K562 (cell line): ENCODE measurements around the gene HDC. TPM values are rescaled to one million over a fixed set of nuclear protein-coding genes. Genes with fewer than 3 reads are reported as not detected.
A peak's percentile ranks its signal among the peaks of the same experiment; 100 is the strongest.

ENCODE experiments used
- ATAC-seq: fragments of 200-7000 bp; cut with Tn5 transposase; 3 replicates; pipeline ENCODE4 v1.9.1; 2020; ENCODE audit warnings: moderate library complexity
- BruUV-seq: library from RNA; stranded (reverse); fragments of 400-500 nt; replicated peaks from 2 replicates; lab custom pipeline; 2021; lab: Mats Ljungman, UMichigan
- CTCF ChIA-PET: fragments of 300-600 bp; formaldehyde crosslinking; extraction: SDS; loops from one replicate; lab custom pipeline; 2021; ENCODE audit warnings: low intra/inter-chr PET ratio; lab: Yijun Ruan, JAX
- POLR2A ChIA-PET: fragments of 300-600, 350-650 bp; sonication (Branson Sonifier 250); formaldehyde crosslinking; extraction: SDS; loops from one replicate; lab custom pipeline; 2021; ENCODE audit warnings: antibody characterized with exemption, inconsistent platforms; lab: Yijun Ruan, JAX
- DNase-seq, 4 experiments: peaks; one replicate each; pipeline versions ENCODE4 v3.0.0 to v3.0.0-alpha.2; 2011 to 2018; ENCODE audit warnings: low spot score in 3 of 4, mixed read lengths in 3 of 4; ENCODE audit errors: extremely low read depth in 1 of 4
- FAIRE-seq: peaks from 2 replicates; lab custom pipeline; 2011; peaks lifted over from hg19 to GRCh38; lab: Jason Lieb, UNC
- H2AFZ ChIP-seq: 2 replicates; pipeline ENCODE4 v1.6.0; 2011; ENCODE audit warnings: low read depth, low read length, control low read depth, inconsistent platforms
- H3K27ac ChIP-seq: fragments of 200-600 bp; 3 replicates; pipeline ENCODE4 v1.8.0; 2011; ENCODE audit warnings: low read depth, mild to moderate bottlenecking, control low read depth, inconsistent platforms, low read length, moderate library complexity, mixed read lengths; ENCODE audit errors: extremely low read depth
- H3K27me3 ChIP-seq, 2 experiments: fragments of 300-600 bp in 1 of 2; 2 replicates in 1 of 2; 3 replicates in 1 of 2; pipeline versions ENCODE4 v1.6.0 to v1.8.0; 2011; ENCODE audit warnings: inconsistent platforms in 2 of 2, low read length in 2 of 2, mild to moderate bottlenecking in 1 of 2, mixed read lengths in 1 of 2, moderate library complexity in 1 of 2; ENCODE audit not compliant: control insufficient read depth in 2 of 2, insufficient read depth in 2 of 2
- H3K36me3 ChIP-seq: fragments of 300-600 bp; 3 replicates; pipeline ENCODE4 v1.8.0; 2011; ENCODE audit warnings: mild to moderate bottlenecking, low read length, inconsistent platforms; ENCODE audit not compliant: control insufficient read depth, insufficient read depth
- H3K4me1 ChIP-seq, 2 experiments: fragments of 200-600 bp in 1 of 2; replicated peaks in 1 of 2; 2 replicates in 1 of 2; 3 replicates in 1 of 2; pipeline versions ENCODE4 v1.5.1 to v1.8.0; 2011; ENCODE audit warnings: inconsistent platforms in 2 of 2, low read length in 2 of 2, mild to moderate bottlenecking in 1 of 2, mixed read lengths in 1 of 2, moderate library complexity in 1 of 2; ENCODE audit not compliant: control insufficient read depth in 2 of 2, insufficient read depth in 2 of 2
- H3K4me2 ChIP-seq: 2 replicates; pipeline ENCODE4 v1.6.1; 2011; ENCODE audit warnings: low read length, control low read depth, inconsistent platforms, mixed read lengths; ENCODE audit not compliant: insufficient read depth
- H3K4me3 ChIP-seq: fragments of 200-600 bp; sonication (generic), shearing (Covaris generic); 2 replicates; pipeline ENCODE4 v1.5.1; 2016; ENCODE audit warnings: control low read depth, inconsistent platforms
- H3K79me2 ChIP-seq: fragments of 200-600 bp; 3 replicates; pipeline ENCODE4 v1.8.0; 2011; ENCODE audit warnings: low read length, inconsistent platforms; ENCODE audit not compliant: control insufficient read depth, insufficient read depth
- H3K9ac ChIP-seq, 2 experiments: 2 replicates each; pipeline versions ENCODE4 v1.6.0 to v1.6.1; 2011; ENCODE audit warnings: low read depth in 2 of 2, low read length in 2 of 2, control low read depth in 1 of 2, inconsistent platforms in 1 of 2, mild to moderate bottlenecking in 1 of 2, mixed read lengths in 1 of 2; ENCODE audit not compliant: insufficient read depth in 1 of 2
- H3K9me1 ChIP-seq: one replicate; pipeline ENCODE4 v1.6.0; 2011; ENCODE audit warnings: inconsistent platforms, mild to moderate bottlenecking, low read length, moderate library complexity; ENCODE audit not compliant: control insufficient read depth, insufficient read depth
- H3K9me3 ChIP-seq: replicated peaks from 2 replicates; pipeline ENCODE4 v1.5.1; 2011; ENCODE audit warnings: low read depth, low read length, inconsistent platforms; ENCODE audit not compliant: control insufficient read depth, insufficient read depth
- H4K20me1 ChIP-seq: replicated peaks from 2 replicates; pipeline ENCODE4 v1.6.1; 2011; ENCODE audit warnings: low read length, inconsistent platforms, mixed read lengths; ENCODE audit not compliant: control insufficient read depth, insufficient read depth
- AFF1 ChIP-seq, 2 experiments: fragments of 450-650 bp; IDR thresholded peaks; 2 replicates each; pipeline ENCODE4 v1.6.1; 2018; ENCODE audit warnings: mild to moderate bottlenecking in 2 of 2, low read depth in 1 of 2; ENCODE audit not compliant: partially characterized antibody in 2 of 2
- CHCHD3 ChIP-seq: fragments of 250-450 bp; sonication (Bioruptor Pico); IDR thresholded peaks from 2 replicates; pipeline ENCODE4 v2.1.2; 2022; ENCODE audit warnings: mild to moderate bottlenecking
- HSF4 ChIP-seq: fragments of 250-450 bp; sonication (Bioruptor Pico); IDR thresholded peaks from 2 replicates; pipeline ENCODE4 v2.1.2; 2022; ENCODE audit warnings: mild to moderate bottlenecking, moderate library complexity, borderline replicate concordance
- KLF13 ChIP-seq: fragments of 450-650 bp; IDR thresholded peaks from 2 replicates; pipeline ENCODE4 v1.6.1; 2016; ENCODE audit warnings: missing genetic modification characterization, low read depth, mild to moderate bottlenecking, missing compliant biosample characterization, moderate library complexity, borderline replicate concordance
- MTA3 ChIP-seq: fragments of 450-650 bp; formaldehyde crosslinking; IDR thresholded peaks from 2 replicates; pipeline ENCODE4 v1.6.1; 2017; ENCODE audit warnings: mild to moderate bottlenecking, borderline replicate concordance
- STAT5B ChIP-seq: fragments of 250-450 bp; sonication (Bioruptor Pico); IDR thresholded peaks from 2 replicates; pipeline ENCODE4 v1.8.0; 2021; ENCODE audit warnings: mild to moderate bottlenecking, inconsistent platforms
- WGBS: fragments of 100-300 bp; shearing (Covaris generic); methylation state at CpG from one replicate; pipeline ENCODE4 v1.1.6; 2016; ENCODE audit warnings: low coverage, mixed read lengths; ENCODE audit not compliant: insufficient coverage; ENCODE audit errors: missing lambda C conversion rate; 5-methylcytosine and 5-hydroxymethylcytosine counted together
- in situ Hi-C: fragments of 300-500 bp; cut with MboI; formaldehyde crosslinking; loops from 4 replicates; pipeline ENCODE4 v1.15.0; 2018; ENCODE audit warnings: inconsistent platforms, mixed read lengths
- intact Hi-C: fragments of 100-400 bp; cut with micrococcal nuclease; formaldehyde crosslinking; loops from 2 replicates; pipeline ENCODE4 v1.14.2; 2022
- polyA plus RNA-seq, 8 experiments: library from polyadenylated mRNA; depleted of rRNA in 4 of 8; stranded (reverse) in 5 of 8; unstranded in 3 of 8; fragments of >200 nt; fragmentation: Nextera tagmentation in 2 of 8; fragmentation: Illumina TruSeq in 1 of 8; extraction: Ambion mirVana in 2 of 8; extraction: Trizol in 1 of 8; gene quantifications; 2 replicates each; pipeline versions ENCODE4 v1.2.1 to v1.2.3, GENCODE V29; 2011 to 2014; ENCODE audit warnings: inconsistent platforms in 1 of 8, missing spikeins in 1 of 8
- total RNA-seq, 7 experiments: library from RNA; depleted of rRNA in 6 of 7; stranded (reverse); fragments of >200 nt in 6 of 7; fragmentation: Illumina TruSeq in 2 of 7; extraction: Trizol in 2 of 7; gene quantifications; 2 replicates each; pipeline versions ENCODE4 v1.2.1 to v1.2.3, GENCODE V29; 2011 to 2021; ENCODE audit warnings: low replicate concordance in 1 of 7
- TF ChIP-seq, protein P1 (sequence below): sonication (generic); formaldehyde crosslinking; IDR thresholded peaks from 2 replicates; pipeline ENCODE4 v1.9.0; 2022; ENCODE audit warnings: mild to moderate bottlenecking, missing genetic modification reagents

HDC gene
- total and polyA plus RNA-seq, 9 of the 15 experiments (the other 6 are each of a cell fraction or from before 2014, with no cell fraction given), result 0.26 to 5.3 (median 0.99) TPM

GRCh38 chr15:50244959-50245624 is 20.4 kb downstream of the HDC start:
- Histone ChIP-seq H3K36me3 (no peaks in the 10 kb centered on the region), H3K9ac (peak overlapping the region in 1 of 2 experiments; percentile 39; a peak in 1 of 4 replicates), H4K20me1 (no peaks in the 10 kb centered on the region), H3K4me3 (no peak overlapping the region), H3K9me1 (no peaks in the 10 kb centered on the region), H3K27ac (no peak overlapping the region), H3K79me2 (no peaks in the 10 kb centered on the region), H3K4me1 (peaks cover 14 to 25% of the 10 kb centered on the region in 2 experiments; a peak in 3 of 5 replicates), H3K4me2 (no peak overlapping the region), H3K9me3 (no peaks in the 10 kb centered on the region), H3K27me3 (no peaks in the 10 kb centered on the region), H2AFZ (peak overlapping the region; percentile 19; the same call in 1 of the 2 replicates)
- no peak for DNase-seq
- ChIA-PET POLR2A (interaction anchor here (1.2 to 1.4 kb wide), 3 partner anchors 8 to 16 kb away, joined by 3 to 6 read pairs (median 4); no protein-coding TSS in a partner anchor), CTCF (no interaction called here)
- BruUV-seq, result no TSS peak
- ATAC-seq, result no peak
- in situ Hi-C loops (no loop called here), intact Hi-C loops (no loop called here)
- 88% methylated on average over 2 of the region's 2 CpGs for WGBS
- FAIRE-seq, result no peak
- TF ChIP-seq, protein P1, sequence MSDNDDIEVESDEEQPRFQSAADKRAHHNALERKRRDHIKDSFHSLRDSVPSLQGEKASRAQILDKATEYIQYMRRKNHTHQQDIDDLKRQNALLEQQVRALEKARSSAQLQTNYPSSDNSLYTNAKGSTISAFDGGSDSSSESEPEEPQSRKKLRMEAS (CRISPR knock-in tag), result no peak
- no peak for TF ChIP-seq KLF13 (tag)
- TF ChIP-seq MTA3, result no peak
- TF ChIP-seq HSF4 (CRISPR knock-in tag), result no peak
- no peak for TF ChIP-seq CHCHD3
- TF ChIP-seq STAT5B (CRISPR knock-in tag), result no peak
- TF ChIP-seq AFF1 (IDR thresholded peaks at IDR 0.05; ENCODE audit: low read depth in 1 of 2, partially characterized antibody in 2 of 2), result no peak
